Activated T-cell treated with anti-CD3 and anti-CD28 coated beads for 48 hours (primary cell): ENCODE measurements around the gene FEM1B.

Experiments
- DNase-seq: peaks from one replicate; pipeline ENCODE4 v3.0.0-alpha.2; 2020; ENCODE audit warnings: low read depth

The FEM1B gene

GRCh38 chr15:68326711-68327354 lies 49.3 kb downstream of the FEM1B start:
- no peak for DNase-seq

GRCh38 chr15:68328443-68328842 lies 50.9 kb downstream of the FEM1B start:
- no peak for DNase-seq

GRCh38 chr15:68328964-68329363 lies 51.4 kb downstream of the FEM1B start:
- no peak for DNase-seq

GRCh38 chr15:68330416-68330815 lies 52.9 kb downstream of the FEM1B start:
- DNase-seq: no peak

- no peak for DNase-seq
Observed at GRCh38 chr15:68330901-68331300, 53.4 kb downstream of the FEM1B start.

DNA sequence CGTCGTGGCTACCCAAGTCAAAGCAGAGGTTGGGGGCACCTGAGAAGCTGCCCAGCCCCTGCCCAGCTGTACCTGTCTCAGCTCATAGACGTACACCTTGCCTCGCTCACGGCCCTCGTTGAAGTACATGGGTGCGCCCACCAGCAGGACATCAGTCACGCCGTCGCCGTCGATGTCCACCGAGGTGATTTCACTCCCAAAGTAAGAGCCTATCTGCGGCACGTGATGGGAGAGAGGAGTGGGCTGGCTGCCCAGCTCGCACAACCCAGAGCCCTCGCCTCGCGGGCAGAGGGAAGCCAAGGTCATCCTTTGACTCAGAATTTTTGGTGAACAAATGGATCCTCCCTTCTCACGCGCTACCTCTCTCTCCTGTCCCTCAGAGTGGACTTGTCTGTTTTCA lies 54.7 kb downstream of the FEM1B start:
- no peak for DNase-seq

DNA sequence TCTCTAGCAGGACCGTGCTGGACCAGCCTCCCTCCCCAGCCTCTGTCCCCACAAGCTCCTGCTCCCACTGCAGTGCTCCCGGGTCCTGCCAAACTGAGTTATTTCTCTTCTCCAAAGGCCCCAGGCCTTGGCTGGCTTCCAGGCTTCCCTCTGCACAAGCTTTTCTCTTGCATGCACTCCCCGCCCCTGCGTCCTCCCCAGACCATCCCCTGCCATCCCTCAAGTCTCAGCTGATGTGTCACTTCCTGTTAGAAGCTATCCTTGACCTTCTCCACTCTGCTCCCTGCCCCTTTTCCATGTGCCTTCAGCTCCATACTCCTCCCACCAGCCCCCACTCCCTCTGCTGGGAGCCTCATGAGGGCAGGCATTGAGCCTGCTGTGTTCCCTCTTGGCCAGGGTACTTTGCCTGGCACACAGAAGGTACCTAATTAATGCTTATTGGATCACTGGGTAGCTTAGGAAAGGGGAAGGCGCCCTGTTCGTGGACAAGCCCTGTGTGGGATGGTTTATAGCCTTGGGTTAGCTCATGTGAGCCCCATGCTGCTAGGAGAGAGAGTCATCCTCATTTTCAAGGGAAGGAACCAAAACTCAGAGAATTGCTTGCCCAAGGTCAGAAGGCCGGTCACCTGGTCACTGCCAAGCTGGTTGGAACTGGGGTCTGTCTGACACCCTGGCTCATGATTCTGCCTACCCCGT lies 56.4 kb downstream of the FEM1B start:
- no peak for DNase-seq

GRCh38 chr15:68334661-68335124 lies 57.1 kb downstream of the FEM1B start:
- no peak for DNase-seq

- DNase-seq: no peak
Observed at GRCh38 chr15:68335251-68335650, 57.7 kb downstream of the FEM1B start.

GRCh38 chr15:68335655-68336054 lies 58.1 kb downstream of the FEM1B start:
- no peak for DNase-seq

DNA sequence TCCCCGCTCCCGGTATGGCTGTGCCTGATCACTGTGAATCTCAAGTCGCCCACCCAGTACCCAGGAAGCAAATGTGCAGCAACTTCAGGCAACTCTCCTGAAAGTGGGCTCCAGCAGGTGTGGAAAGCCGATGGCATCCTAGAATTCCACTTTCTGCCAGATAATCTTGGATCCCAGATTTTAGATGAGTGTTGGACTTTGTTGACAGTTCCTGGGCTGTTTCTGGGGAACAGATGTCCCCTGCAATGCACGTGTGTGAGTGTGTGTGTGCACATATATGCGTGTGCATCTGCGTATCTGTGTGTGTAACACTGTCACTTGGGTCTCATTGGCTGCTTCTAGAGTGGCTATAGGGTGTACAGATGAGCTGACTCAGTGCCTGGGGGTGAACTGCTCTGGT lies 59.0 kb downstream of the FEM1B start:
- no peak for DNase-seq

GRCh38 chr15:68337826-68338225 lies 60.3 kb downstream of the FEM1B start:
- no peak for DNase-seq

GRCh38 chr15:68339481-68339880 lies 61.9 kb downstream of the FEM1B start:
- DNase-seq: no peak

DNA sequence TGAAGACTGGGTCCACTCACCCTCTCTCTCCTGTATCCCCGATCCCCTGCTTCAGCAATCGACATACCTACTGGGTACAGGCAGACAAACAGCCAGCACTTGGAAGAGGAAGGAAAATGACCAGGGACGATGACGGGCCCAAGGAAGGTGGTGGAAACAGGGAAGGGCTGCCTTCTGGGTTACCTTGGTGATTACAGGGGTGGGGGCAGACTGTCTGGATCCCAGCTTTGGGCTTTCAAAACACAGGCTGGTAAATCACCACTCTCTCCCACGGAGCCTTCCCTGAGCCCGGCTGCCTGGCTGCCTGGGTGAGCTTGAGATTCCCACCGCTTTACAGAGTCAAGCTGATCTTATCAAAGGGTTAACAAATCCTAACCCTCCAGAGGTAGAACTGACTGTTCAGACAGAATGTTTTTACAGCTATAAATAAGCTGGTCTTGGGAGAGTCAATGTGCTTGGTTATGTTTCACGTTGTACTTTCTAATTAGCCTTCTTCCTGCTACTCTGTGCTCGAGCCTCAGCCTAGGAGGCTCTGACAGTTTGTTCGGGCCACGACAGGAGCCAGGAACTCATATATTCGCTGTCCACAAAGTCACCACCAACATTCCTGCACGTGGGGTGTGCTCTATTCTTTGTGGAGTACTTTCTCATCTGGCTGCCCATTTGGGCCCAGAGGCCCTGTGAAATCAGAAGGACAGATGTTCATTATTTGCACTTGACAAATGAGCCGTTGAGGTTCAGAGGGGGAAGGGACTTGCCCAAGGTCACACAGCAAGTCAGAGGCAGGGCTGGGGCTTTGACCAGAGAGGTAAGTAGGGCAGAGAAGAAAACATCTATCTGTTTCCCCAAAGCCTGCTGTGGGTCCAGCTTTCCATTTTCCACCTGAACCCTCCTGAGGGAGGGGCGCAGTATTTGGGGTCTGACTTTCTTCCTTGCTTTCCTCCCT lies 63.5 kb downstream of the FEM1B start:
- no peak for DNase-seq

DNA sequence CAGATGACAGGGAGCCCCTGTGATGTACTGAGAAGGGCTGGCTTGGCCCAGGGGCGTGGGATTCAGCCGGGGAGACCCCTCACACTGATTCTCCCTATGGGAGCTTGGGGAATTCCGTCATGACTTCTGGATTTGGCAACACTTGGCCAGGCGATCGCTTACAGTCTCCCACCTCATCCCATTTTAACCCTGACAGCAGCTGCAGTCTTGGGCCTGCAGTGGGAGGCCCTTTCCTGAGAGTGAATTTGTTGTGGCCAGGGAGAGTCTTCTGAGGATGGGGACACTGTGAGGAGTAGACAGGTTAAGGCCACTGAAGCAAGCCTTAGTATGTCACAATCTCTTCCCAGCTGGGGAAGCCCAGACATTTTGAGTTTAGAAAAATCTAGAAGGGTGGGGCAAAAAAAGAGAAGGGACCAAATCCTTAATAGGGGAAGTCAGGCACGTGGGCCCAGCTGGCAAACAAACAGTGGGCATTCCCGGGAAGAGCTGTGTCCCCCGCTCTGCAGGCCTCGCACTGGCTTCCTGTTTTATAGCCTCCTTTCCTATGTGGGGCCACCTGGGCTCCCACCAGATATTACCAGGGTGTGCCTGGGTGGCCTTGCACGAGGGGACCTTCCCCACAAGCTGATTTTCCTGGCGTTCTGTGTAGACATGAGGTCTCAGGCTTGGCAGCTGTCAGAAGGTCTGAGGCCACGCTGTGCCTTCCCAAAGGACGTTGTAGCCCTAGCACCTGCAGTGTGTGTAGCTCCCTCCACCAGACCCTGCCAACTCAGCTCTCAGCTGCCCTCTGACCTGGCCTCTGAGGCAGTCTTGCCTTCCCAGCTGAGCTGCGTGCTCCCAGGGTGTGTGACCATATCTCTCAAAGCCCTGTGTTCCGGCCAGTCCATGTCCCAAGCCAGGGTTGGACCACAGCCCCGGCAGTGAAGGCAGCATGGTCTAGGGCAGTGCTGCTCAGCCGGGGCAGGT lies 64.5 kb downstream of the FEM1B start:
- no peak for DNase-seq

- no peak for DNase-seq
Observed at GRCh38 chr15:68343579-68344225, 66.2 kb downstream of the FEM1B start.

GRCh38 chr15:68344600-68344999 lies 67.1 kb downstream of the FEM1B start:
- no peak for DNase-seq
